Gastroesophageal sphincter (tissue), 3 donors: ENCODE data around the gene CPNE9.

Experiments
- CTCF ChIP-seq, 4 experiments: fragments of 200-600 bp in 2 of 4; fragments of 450-650 bp in 2 of 4; sonication (generic) in 1 of 4; IDR thresholded peaks; one replicate each; pipeline ENCODE4 v1.5.1; 2017 to 2019; ENCODE audit warnings: antibody characterized with exemption in 4 of 4, mild to moderate bottlenecking in 2 of 4, moderate library complexity in 2 of 4
- EP300 ChIP-seq: sonication (generic); formaldehyde crosslinking; IDR thresholded peaks from one replicate; pipeline ENCODE4 v1.6.1; 2017; ENCODE audit warnings: antibody characterized with exemption, mild to moderate bottlenecking
- POLR2A ChIP-seq, 2 donors: fragments of 450-650 bp; IDR thresholded peaks; one replicate each; pipeline ENCODE4 v1.6.1; 2017; ENCODE audit warnings: antibody characterized with exemption in 2 of 2, mild to moderate bottlenecking in 2 of 2, moderate library complexity in 1 of 2
- POLR2AphosphoS5 ChIP-seq: sonication (generic); formaldehyde crosslinking; IDR thresholded peaks from one replicate; pipeline ENCODE4 v1.6.1; 2017; ENCODE audit warnings: antibody characterized with exemption

DNA sequence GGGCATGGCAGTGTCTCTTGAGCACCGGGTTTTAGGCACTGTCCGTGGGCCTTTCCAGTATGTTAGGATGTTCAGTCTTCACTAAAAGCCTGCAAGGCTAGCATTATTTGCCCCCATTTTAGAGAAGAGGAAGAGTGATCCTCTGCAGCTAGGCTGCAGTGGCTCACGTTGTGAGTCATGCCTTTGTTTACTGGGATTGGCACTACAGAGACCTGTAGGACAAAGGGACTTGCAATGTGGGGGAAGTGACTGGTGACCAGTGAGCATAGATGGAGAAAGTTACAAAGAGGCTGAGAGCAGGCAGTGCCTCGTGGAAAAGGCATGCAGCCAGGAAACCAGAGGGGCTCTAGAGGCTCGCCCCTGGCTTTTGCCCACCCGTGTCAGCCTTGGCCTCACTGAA is 26.8 kb upstream of the CPNE9 start:
- TF ChIP-seq CTCF (IDR thresholded peaks at IDR 0.05) (no peak), POLR2A (IDR thresholded peaks at IDR 0.05) (no peak), POLR2AphosphoS5 (no peak), EP300 (no peak)
